HG02623 (cell line): Measurements from ENCODE around the gene ZNF556.
"Not testable (repeated sequence)": the region's sequence is repeated elsewhere in the genome, so short reads cannot be mapped to it uniquely, and the experiment has no call there.

Experiments
- ATAC-seq: cut with Tn5 transposase; IDR thresholded peaks from one replicate; pipeline ENCODE4 v1.9.1; 2021; ENCODE audit warnings: moderate library complexity; ENCODE audit not compliant: unreplicated experiment

Gene ZNF556

DNA sequence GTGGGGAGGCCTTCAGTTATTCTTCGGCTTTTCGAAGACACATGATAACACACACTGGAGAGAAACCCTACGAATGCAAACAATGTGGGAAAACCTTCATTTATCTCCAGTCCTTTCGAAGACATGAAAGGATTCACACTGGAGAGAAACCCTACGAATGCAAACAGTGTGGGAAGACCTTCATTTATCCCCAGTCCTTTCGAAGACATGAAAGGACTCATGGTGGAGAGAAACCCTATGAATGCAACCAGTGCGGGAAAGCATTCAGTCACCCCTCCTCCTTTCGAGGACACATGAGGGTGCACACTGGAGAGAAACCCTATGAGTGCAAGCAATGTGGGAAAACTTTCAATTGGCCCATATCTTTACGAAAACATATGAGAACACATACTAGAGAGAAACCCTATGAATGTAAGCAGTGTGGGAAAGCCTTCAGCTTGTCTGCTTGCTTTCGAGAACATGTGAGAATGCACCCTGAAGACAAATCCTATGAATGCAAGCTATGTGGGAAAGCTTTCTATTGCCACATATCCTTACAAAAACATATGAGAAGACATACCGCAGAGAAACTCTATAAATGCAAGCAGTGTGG is 14.0 kb upstream of the ZNF556 start:
- ATAC-seq = no peak

DNA sequence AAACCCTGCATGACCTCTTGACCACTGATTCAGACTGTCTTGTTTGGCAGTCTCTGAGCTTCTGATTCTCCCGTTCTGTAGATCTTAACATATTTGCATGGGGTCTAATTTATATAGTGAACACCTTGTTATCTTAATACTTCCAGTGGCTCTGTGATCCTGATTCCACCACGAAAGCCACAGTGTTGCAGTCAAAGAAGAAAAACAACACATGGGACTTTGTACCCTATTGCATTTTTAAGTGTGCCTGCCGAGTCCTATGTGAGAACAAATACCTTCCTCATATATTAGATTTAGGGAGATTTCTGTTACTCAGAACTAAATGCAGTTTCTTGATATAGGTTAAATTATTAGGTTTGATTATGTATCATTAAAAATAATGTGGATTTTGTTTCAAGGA is 12.3 kb upstream of the ZNF556 start:
- ATAC-seq = no peak

DNA sequence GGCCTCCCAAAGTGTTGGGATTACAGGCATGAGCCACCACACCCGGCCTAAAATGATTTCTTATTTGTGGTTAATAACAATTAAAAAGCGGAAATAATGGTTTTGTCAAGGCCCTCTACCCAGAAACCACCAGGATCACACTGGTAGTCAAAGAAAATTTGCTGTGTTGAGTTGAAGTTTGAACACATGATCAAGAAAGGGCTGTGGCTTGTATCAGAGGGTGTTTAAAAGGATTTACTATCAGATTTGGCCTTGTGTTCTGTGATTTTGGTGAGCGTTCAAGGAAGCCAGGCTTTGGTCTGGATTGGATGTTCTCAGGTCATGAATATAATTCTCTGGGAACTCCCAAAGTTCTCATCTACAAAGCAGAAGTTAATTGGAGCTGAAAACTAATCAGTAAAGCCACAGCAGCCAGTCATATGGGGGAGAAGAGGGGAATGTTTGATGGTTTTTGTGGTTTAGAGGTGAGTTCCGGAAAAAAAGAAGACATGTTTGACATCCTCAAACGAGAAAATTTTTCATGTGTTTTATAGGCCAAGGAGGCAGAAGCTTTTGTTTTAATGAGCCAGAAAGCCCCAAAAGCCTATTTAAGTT is 10.6 kb upstream of the ZNF556 start:
- no peak for ATAC-seq

DNA sequence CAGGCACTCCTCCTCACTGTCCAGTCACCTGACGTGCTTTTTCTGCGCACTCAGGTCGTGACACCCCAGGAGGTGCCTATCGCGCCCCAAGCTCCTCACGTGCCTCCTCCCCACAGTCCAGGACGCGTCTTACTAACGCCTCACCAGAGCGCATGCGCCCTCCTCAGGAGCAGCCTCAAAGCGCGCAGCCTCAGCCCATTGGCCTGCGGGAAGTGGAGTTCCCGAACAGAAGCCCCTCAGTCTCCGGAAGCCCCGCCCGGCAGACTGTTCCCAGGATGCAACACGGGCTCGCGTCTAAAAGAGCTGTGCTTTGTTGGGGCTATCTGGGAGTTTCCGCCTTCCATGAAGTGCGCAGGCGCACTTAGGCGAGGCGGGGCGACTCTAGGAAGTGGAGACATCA is 8.3 kb upstream of the ZNF556 start:
- ATAC-seq = no peak

DNA sequence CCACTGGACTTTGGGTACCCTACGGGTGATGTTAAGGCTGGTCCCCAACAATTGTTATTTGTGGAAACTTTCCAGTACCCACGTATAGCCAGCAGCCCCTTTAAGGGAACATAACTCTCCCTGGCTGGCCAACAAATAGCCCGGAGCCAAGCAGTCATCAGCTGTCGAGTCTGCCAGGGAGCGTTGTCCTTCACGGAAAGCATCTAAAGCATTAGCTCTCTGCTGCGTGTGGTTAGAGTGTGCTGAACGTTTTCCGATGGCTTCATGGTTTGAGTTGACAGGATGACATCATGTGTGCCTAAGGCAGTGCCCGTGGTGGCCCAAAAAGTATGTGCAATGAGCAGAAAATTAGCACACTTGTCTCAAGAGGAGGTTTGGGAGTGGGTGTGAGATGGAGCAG is 3.3 kb upstream of the ZNF556 start:
- ATAC-seq = no peak

DNA sequence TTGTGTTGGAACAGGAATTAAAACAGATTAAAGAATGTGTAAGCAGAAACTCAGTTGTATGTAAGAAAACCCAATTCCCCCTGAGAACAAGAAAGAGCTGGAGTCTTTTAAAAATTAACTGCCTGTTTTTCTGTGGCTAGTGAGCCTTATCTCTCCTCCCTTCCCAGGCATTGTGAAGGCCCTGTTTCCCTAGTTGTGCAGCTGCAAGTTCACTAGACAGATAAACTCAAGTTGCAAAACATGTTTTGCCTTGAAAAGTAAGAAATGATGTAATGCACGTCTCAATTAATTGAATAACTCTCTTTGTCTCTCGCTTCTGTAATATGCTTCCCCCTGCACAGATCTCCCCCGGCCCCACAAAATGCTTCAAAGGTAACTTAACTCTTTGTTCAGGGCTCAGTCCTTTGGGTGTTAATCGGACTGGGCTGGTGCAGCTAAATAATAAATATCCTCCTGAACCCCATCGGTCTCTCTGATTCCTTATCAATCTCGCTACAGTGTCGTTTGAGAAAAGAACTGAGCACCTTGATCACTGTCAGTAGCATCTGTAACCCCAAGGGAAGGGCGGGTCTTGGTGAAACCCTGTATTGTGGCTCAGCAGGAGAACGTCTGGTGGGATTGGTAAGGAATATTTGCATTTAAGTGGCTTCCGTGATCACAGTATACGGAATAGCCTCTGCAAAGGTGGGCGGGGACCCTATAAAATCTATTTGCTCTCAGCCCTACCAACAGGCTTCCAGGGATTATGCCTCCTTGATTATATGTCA is 1.6 kb upstream of the ZNF556 start:
- ATAC-seq = no peak

DNA sequence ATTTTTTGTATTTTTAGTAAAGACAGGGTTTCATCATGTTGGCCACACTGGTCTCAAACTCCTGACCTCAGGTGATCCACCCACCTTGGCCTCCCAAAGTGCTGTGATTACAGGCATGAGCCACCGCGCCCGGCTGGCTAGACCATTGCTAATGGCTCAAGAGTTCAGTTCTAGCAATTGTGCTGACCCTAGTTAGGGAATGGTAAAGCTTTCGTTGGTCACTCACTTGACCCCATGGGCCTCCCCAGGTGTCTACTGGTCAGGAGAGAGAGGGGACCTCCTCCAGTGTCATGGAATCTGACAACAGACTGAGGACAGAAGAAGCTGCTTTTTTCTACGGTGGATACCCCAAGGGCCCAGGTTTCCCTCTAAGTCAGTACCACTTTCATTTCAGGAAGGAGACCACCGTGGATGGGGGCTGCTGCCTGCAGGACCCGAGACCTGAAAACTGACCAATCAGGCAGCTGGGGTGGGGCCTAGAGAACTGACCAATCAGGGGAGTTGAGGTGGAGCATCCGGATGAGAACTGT is 575 bp upstream of the ZNF556 start:
- no peak for ATAC-seq

DNA sequence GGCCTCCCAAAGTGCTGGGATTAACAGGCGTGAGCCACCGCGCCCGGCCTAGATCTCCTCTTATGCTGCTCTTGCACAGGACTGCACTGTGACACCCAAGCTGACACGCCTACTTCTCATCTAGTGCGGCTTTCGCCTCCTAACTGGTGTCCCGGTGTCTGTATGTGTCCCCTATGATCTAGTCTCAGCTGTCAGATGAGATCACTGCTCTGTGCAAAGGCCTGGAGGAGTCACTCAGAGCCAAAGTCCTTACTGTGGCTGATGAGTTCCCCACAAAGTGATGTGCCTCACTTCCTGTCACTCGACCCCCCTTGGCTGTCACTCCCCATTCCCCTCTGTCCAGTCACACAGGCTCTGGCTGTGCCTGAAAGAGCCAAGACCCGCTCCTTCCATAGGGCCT is 2.5 kb downstream of the ZNF556 start:
- no peak for ATAC-seq

DNA sequence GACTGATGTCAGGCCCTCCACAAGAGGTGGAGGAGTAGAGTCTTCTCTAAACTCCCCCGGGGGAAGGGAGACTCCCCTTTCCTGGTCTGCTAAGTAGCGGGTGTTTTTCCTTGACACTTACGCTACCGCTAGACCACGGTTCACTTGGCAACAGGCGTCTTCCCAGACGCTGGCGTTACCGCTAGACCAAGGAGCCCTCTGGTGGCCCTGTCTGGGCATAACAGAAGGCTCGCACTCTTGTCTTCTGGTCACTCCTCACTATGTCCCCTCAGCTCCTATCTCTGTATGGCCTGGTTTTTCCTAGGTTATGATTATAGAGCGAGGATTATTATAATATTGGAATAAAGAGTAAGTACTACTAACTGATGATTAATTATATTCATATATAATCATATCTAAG is 5.0 kb downstream of the ZNF556 start:
- not testable (repeated sequence) for ATAC-seq

DNA sequence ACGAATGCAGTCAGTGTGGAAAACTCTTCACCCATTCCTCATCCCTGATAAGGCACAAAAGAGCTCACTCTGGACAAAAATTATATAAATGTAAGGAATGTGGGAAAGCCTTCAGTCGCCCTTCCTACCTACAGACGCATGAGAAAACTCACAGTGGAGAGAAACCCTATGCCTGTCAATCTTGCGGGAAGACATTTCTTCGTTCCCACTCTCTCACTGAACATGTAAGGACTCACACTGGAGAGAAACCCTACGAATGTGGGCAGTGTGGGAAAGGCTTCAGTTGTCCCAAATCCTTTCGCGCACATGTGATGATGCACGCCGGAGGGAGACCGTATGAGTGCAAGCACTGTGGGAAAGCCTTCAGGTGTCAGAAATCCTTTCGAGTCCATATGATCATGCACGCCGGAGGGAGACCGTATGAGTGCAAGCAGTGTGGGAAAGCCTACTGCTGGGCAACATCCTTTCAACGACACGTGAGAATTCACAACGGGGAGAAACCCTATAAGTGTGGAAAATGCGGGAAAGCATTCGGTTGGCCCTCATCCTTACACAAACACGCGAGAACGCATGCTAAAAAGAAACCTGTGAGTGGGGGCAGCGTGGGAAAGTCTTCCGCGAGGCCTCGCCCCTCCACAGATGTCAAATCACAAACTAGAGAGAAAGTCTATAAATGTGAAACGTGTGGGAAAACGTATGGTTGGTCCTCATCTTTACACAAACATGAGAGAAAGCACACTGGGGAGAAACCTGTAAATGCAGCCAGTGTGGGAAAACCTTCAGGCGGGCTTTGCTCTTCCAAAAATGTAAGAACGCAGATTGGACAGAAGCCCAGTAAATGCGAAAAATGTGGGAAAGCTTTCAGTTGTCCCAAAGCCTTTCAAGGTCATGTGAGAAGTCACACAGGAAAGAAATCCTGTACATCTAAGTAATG is 10.5 kb downstream of the ZNF556 start:
- no peak for ATAC-seq

DNA sequence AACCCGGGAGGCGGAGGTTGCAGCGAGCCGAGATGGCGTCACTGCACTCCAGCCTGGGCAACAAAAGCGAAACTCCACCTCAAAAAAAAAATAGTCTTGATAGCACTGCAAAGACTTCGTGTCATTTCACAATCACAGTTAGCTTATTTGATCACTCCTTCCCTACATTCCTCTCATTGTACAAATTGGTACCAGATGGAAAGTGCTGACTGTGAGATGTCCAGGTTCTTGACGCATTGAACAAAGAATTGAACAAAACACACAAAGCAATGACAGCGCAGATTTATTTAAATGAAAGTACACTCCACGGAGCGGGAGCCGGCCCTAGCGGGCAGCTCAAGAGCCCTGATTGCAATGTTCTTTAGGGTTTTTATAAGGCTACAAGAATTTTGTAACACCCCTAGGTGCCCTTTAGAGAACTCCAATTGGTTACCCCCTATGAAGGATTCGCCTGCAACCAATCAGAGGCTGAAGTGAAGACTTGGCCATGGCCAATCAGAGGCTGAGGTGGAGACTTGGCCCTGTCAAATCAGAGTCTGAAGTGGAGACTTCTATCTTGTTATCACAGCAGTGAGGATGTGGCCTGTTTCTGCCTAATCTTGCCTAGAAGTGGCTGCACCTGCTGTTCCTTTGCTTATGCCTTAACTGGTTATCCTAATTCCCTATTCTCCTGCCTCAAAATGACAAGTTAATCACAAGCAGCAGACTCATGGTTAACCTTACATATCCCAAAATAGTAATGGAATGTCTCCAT is 16.7 kb downstream of the ZNF556 start:
- no peak for ATAC-seq

DNA sequence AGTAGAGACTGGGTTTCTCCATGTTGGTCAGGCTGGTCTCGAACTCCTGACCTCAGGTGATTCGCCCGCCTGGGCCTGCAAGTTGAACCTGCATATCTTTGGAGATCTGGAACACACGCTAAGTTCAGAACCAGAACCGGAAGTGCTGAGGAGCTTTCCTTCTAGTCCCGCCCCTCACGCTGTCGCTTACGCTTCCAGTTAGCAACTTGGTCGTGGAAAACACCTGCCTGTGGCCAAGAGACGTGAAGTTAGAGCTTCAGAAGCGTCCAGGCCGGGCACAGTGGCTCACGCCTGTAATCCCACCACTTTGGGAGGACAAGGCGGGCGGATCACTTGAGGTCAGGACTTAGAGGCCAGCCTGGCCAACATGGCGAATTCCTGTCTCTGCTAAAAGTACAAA is 18.6 kb downstream of the ZNF556 start:
- no peak for ATAC-seq

DNA sequence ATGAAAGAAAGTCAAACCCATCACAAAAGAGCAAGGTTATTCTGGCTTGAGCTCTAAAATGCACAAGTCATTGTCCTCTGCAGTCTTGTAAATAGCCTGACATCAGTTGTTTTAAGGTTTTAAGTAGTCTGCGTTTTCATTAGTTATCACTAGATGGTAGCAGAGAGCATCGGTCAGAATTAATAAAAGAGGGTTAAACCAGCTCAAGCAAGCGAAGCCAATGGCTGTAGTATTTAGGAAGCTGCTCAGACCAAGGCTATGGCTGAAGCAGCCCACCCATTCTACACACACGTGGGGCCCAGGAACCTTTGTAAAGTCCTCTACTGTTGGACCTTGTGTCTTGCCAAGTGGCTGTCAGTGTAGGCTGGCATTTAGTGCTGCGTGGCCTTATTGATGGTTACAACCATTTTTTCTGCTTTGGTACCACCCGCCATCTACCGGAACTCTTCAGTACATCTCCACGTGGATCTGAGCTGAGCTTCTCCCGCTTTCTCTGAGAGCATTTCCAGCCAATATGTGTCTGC is 20.3 kb downstream of the ZNF556 start:
- ATAC-seq = no peak

DNA sequence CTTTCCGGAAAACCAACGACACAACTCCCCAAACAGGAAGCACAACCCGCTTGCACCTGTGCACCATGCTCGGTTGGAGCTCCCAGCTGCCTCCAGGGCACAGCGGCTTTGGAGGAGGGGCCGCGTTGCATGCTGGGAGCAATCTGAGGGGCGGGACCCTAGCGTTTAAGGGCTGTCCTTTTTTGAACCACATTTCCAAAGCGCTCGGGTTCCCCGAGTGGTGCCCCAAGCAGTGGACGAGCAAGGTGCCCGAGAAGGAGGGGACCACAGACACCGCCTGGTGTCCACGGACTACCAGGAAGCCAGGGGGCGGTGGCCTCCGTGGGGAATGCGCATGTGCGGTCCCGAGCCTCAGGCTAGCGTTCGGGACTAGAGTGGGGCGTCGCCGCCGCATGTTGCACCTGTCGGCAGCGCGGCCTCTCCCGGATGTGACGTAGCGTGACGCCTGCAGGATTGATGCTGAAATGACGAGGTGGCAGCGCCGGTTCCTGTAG is 21.6 kb downstream of the ZNF556 start:
- no peak for ATAC-seq

DNA sequence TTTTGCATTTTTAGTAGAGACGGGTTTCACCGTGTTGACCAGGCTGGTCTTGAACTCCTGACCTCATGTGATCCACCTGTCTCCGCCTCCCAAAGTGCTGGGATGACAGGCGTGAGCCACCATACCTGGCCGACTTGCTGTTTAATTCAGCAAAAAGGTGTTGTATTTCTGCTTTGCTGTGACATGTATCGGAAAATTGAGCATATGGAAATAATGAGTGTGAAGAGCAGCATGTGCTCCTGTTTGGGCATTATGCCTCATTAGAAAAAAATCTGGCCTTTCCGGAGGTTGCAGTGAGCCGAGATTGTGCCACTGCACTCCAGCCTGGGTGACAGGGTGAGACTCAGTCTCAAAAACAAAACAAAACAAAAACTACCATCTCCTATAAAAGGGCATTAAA is 23.4 kb downstream of the ZNF556 start:
- not testable (repeated sequence) for ATAC-seq

DNA sequence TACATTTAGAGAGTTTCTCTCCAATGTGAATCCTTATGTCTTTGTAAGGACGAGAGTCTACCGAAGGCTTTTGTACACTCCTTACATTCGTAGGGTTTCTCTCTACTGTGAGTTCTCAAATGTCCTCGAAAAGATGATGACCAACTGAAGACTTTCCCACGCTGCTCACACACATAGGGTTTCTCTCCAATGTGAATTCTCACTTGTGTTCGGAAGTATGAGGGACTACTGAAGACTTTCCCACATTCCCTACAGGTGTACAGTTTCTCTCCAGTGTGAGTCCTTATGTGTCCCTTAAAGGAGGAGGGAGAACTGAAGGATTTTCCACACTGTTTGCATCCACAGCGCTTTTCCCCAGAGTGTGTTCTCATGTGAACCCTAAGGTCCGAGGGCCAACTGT is 29.6 kb downstream of the ZNF556 start:
- ATAC-seq = no peak

DNA sequence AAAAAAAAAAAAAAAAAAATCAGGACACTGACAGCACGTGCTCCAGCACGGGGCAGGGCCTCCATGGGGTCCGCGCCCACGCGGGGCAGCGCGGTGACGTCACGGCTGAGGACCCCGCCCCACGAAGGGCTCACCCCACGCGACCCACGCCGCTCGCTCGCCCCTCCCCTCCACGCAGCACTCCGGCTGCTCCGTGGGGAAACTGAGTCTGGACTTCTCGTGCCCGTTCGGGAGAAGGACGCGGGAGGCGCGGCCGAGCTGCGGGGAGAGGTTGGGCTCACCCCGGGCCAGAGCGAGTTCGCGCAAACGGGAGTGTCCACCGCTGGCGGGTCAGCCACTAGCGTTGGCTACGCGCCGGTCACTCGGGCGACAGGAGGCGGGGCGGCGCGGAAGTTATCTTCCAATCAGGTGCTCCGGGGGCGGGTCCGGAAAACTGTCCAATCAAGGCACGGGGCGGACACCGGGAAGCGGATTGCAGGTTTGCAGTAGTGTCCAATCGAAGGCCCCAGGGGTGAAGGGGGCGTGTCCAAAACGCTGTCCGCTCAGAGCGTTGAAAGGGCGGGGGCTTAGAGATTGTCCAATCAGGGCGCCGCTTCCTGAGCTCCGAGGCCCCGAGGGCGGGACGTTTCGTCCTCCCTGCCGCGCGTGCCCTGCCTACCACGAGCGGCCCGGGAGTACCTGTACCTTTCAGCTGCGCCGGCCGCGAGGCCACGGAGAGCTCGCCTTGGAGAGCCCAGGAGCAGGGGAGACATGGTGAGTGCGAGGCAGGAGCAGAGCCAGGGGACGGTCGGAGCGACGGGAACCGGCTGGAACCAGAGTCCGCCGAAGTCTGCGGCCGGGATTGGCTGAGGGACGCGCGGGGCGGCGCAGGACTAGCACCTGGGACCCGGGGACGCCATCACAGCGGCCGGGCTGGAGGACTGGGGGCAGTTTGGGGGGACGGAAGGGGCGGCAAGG is 33.4 kb downstream of the ZNF556 start, which contains the start of gene ZNF57:
TSS of gene ZNF57 (plus strand) at position 633 of the 957 bp plus-strand sequence. CDS start at position 751, 118 bp downstream.
- peak; percentile 93 for ATAC-seq

DNA sequence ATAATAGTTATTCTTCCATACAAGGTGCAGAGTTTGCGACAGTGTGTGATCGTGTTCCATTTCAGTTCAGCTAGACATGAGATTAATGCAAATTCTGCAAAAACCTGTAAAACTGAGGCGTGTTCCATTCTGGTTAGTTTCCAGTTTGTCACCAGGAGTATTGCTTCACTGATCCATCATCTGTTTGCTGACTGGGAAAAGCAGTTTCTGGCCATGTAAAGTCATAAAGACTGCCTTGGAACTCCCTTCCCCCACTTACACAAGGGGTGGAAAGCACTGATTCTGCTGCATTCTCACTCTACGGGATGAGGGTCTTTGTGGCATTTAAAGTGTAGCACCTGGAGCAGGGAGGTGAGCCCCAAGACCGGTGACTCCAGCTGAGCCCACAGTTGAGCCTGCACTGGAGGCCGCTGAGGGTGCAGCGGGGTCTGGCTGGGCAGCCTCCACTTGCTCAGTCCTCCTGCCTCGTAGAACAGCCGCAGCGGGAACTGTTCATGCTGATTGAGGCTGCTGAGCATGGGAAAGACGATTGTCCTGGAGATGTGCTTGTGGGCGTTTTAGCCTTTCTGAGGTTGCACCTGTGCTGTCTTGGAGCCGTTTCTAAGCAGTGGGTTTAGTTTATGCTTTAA is 35.6 kb downstream of the ZNF556 start:
- no peak for ATAC-seq
